Measurements from ENCODE around the gene TCHHL1. TPM values are rescaled to one million over a fixed set of nuclear protein-coding genes. Genes with fewer than 3 reads are reported as not detected.

Gene TCHHL1
- total and polyA plus RNA-seq, 2 of the 13 experiments (the other 11 are each of a cell fraction or from before 2014, with no cell fraction given) = not detected

DNA sequence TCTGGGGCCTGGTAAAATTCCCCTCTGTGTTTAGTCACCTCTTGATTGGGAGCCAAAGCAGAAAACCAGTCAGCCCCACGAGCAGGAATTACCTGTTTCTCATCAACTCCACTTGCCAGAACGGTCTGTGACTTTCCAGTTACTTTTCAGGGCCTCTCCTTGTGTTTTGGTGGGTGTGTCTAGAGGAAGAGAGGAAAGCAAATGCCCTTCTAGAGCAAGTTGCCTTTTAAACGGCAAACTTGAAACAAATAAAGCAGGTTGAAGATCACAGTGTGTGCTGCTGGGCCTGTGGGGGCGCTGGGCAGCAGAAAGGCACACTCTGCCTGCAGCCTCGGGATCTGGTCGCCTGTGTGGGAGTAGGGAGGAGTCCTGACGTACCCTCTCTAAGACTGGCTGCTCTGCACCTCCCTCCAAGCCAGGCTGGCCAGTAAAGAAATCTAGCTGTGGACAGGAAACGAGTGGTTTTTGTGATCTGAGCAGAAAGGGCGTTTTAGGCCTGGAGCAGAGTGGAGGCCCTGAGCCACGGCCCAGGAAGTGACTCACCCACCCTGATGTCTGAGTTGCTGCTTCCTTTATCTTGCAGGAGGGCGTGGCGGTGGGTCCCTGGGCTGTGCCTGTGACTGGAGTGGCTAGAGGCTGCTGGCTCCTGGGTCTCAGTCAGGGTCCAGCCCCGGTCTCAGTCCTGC is 41.0 kb downstream of the TCHHL1 start (continued):
- TF ChIP-seq, protein P1, sequence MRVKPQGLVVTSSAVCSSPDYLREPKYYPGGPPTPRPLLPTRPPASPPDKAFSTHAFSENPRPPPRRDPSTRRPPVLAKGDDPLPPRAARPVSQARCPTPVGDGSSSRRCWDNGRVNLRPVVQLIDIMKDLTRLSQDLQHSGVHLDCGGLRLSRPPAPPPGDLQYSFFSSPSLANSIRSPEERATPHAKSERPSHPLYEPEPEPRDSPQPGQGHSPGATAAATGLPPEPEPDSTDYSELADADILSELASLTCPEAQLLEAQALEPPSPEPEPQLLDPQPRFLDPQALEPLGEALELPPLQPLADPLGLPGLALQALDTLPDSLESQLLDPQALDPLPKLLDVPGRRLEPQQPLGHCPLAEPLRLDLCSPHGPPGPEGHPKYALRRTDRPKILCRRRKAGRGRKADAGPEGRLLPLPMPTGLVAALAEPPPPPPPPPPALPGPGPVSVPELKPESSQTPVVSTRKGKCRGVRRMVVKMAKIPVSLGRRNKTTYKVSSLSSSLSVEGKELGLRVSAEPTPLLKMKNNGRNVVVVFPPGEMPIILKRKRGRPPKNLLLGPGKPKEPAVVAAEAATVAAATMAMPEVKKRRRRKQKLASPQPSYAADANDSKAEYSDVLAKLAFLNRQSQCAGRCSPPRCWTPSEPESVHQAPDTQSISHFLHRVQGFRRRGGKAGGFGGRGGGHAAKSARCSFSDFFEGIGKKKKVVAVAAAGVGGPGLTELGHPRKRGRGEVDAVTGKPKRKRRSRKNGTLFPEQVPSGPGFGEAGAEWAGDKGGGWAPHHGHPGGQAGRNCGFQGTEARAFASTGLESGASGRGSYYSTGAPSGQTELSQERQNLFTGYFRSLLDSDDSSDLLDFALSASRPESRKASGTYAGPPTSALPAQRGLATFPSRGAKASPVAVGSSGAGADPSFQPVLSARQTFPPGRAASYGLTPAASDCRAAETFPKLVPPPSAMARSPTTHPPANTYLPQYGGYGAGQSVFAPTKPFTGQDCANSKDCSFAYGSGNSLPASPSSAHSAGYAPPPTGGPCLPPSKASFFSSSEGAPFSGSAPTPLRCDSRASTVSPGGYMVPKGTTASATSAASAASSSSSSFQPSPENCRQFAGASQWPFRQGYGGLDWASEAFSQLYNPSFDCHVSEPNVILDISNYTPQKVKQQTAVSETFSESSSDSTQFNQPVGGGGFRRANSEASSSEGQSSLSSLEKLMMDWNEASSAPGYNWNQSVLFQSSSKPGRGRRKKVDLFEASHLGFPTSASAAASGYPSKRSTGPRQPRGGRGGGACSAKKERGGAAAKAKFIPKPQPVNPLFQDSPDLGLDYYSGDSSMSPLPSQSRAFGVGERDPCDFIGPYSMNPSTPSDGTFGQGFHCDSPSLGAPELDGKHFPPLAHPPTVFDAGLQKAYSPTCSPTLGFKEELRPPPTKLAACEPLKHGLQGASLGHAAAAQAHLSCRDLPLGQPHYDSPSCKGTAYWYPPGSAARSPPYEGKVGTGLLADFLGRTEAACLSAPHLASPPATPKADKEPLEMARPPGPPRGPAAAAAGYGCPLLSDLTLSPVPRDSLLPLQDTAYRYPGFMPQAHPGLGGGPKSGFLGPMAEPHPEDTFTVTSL (CRISPR knock-in tag; IDR thresholded peaks at IDR 0.05; ENCODE audit: borderline replicate concordance) = peak; percentile 43; the same call in 1 of the 2 replicates
- TF ChIP-seq, protein P2, sequence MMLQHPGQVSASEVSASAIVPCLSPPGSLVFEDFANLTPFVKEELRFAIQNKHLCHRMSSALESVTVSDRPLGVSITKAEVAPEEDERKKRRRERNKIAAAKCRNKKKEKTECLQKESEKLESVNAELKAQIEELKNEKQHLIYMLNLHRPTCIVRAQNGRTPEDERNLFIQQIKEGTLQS (CRISPR knock-in tag; IDR thresholded peaks at IDR 0.05) = peak; percentile 73
- TF ChIP-seq, protein P3, sequence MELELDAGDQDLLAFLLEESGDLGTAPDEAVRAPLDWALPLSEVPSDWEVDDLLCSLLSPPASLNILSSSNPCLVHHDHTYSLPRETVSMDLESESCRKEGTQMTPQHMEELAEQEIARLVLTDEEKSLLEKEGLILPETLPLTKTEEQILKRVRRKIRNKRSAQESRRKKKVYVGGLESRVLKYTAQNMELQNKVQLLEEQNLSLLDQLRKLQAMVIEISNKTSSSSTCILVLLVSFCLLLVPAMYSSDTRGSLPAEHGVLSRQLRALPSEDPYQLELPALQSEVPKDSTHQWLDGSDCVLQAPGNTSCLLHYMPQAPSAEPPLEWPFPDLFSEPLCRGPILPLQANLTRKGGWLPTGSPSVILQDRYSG (CRISPR knock-in tag; IDR thresholded peaks at IDR 0.05) = no peak
- TF ChIP-seq ZSCAN20 (CRISPR knock-in tag; IDR thresholded peaks at IDR 0.05; ENCODE audit: borderline replicate concordance) (no peak), ZFY (CRISPR knock-in tag; IDR thresholded peaks at IDR 0.05) (peak; percentile 91), RORA (CRISPR knock-in tag; IDR thresholded peaks at IDR 0.05) (no peak), POLR2G (IDR thresholded peaks at IDR 0.05; ENCODE audit: low read depth, low read length) (peak; percentile 77), ZSCAN9 (CRISPR knock-in tag; IDR thresholded peaks at IDR 0.05; ENCODE audit: borderline replicate concordance) (no peak), ATAD3A (CRISPR knock-in tag; IDR thresholded peaks at IDR 0.05) (no peak), GLI4 (CRISPR knock-in tag; IDR thresholded peaks at IDR 0.05; ENCODE audit: borderline replicate concordance) (no peak), SMC3 (IDR thresholded peaks at IDR 0.05; ENCODE audit: low read length) (no peak), ZNF7 (CRISPR knock-in tag; IDR thresholded peaks at IDR 0.05) (no peak)
- TF ChIP-seq, protein P4, sequence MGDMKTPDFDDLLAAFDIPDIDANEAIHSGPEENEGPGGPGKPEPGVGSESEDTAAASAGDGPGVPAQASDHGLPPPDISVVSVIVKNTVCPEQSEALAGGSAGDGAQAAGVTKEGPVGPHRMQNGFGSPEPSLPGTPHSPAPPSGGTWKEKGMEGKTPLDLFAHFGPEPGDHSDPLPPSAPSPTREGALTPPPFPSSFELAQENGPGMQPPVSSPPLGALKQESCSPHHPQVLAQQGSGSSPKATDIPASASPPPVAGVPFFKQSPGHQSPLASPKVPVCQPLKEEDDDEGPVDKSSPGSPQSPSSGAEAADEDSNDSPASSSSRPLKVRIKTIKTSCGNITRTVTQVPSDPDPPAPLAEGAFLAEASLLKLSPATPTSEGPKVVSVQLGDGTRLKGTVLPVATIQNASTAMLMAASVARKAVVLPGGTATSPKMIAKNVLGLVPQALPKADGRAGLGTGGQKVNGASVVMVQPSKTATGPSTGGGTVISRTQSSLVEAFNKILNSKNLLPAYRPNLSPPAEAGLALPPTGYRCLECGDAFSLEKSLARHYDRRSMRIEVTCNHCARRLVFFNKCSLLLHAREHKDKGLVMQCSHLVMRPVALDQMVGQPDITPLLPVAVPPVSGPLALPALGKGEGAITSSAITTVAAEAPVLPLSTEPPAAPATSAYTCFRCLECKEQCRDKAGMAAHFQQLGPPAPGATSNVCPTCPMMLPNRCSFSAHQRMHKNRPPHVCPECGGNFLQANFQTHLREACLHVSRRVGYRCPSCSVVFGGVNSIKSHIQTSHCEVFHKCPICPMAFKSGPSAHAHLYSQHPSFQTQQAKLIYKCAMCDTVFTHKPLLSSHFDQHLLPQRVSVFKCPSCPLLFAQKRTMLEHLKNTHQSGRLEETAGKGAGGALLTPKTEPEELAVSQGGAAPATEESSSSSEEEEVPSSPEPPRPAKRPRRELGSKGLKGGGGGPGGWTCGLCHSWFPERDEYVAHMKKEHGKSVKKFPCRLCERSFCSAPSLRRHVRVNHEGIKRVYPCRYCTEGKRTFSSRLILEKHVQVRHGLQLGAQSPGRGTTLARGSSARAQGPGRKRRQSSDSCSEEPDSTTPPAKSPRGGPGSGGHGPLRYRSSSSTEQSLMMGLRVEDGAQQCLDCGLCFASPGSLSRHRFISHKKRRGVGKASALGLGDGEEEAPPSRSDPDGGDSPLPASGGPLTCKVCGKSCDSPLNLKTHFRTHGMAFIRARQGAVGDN (CRISPR knock-in tag; IDR thresholded peaks at IDR 0.05) = peak; percentile 84
- TF ChIP-seq, protein P5, sequence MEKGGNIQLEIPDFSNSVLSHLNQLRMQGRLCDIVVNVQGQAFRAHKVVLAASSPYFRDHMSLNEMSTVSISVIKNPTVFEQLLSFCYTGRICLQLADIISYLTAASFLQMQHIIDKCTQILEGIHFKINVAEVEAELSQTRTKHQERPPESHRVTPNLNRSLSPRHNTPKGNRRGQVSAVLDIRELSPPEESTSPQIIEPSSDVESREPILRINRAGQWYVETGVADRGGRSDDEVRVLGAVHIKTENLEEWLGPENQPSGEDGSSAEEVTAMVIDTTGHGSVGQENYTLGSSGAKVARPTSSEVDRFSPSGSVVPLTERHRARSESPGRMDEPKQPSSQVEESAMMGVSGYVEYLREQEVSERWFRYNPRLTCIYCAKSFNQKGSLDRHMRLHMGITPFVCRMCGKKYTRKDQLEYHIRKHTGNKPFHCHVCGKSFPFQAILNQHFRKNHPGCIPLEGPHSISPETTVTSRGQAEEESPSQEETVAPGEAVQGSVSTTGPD (CRISPR knock-in tag; IDR thresholded peaks at IDR 0.05) = no peak
- TF ChIP-seq, protein P6, sequence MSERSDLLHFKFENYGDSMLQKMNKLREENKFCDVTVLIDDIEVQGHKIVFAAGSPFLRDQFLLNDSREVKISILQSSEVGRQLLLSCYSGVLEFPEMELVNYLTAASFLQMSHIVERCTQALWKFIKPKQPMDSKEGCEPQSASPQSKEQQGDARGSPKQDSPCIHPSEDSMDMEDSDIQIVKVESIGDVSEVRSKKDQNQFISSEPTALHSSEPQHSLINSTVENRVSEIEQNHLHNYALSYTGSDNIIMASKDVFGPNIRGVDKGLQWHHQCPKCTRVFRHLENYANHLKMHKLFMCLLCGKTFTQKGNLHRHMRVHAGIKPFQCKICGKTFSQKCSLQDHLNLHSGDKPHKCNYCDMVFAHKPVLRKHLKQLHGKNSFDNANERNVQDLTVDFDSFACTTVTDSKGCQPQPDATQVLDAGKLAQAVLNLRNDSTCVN (CRISPR knock-in tag; IDR thresholded peaks at IDR 0.05; ENCODE audit: borderline replicate concordance) = 0 out of 2 replicates have a peak, but pooled peaks have one; percentile 16

All from HepG2 (cell line).